Fibroblast of upper back skin (primary cell): Measurements from ENCODE around the gene CCDC50.

Experiments
- DNase-seq: peaks from one replicate; pipeline ENCODE4 v3.0.0-alpha.2; 2013

The CCDC50 gene

GRCh38 chr3:191350396-191351090, 21.3 kb downstream of the CCDC50 start:
- no peak for DNase-seq

- DNase-seq = no peak
Observed at GRCh38 chr3:191352014-191352413, 22.8 kb downstream of the CCDC50 start.

DNA sequence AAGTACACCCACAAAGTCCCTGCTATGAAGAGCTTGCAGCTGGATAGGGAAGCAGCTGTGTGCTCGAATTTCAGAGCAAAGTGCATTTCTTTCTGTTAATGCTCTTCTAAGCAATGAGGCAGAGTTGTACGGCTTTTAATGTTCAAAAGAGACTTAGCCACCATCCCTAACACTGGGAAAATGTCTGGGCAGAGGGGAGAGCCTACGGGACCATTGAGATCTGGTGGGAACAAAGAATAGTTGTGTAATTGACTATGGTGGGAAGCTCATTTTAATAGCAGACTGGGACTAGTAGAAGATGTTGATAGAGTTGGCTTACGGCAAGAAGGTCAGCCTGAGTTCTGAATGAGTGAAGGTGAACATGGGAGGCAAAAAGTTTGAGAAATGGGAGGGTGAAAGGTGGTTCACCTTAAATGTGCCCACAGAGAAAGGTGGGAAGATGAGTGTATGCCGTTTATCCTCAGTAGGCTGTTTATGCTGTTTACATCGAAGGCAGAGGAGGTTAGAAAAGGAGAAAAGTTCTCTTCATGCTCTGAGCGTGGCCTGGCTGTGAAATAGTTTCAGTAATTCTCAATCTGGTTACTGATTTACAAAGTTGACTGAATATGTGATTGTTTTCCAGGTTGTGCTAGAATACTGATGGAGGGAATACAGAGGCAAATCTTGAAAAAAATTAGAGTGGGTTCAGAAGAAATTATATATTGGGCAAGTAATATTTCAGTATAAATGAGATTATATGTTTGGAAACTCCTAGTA, 24.0 kb downstream of the CCDC50 start:
- no peak for DNase-seq

GRCh38 chr3:191355406-191355805, 26.2 kb downstream of the CCDC50 start:
- no peak for DNase-seq

GRCh38 chr3:191356631-191357439, 27.6 kb downstream of the CCDC50 start:
- DNase-seq = peak; percentile 87

GRCh38 chr3:191357909-191358308, 28.7 kb downstream of the CCDC50 start:
- no peak for DNase-seq

DNA sequence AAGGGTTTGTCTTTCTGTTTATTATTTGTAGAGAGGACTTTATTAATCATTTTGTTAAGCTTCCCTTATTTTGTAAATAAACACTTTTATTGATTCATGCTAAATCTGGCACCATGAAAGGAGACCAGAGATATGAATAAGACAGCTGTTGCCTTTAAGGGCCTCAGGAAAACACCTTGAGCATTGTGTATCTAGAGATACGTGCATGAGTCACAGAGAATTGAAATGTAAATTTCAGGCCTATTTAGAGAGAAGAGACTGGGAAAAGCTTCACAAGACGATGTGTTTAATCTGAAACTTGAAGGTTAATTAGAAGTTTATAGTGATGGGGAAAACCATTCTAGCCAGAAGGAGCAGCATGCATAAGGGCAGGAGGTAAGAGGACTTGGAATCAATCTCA, 29.7 kb downstream of the CCDC50 start:
- DNase-seq = no peak

GRCh38 chr3:191360620-191361019, 31.4 kb downstream of the CCDC50 start:
- DNase-seq = no peak

GRCh38 chr3:191361456-191361855, 32.3 kb downstream of the CCDC50 start:
- DNase-seq = no peak

DNA sequence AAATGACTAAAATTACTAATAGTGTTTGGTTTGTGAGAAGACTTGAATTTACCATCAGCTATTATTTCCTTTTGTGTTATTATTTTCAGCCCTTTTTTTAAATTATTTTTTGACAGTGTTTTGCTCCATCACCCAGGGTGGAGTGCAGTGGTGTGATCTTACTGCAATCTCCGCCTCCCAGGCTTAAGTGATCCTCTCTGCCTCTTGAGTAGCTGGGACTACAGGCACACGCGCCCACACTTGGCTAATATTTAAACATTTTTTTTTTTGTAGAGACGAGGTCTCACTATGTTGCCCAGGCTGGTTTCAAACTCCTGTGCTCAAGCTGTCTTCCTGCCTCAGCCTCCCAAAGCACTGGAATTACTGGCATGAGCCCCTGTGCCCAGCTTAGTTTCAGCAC, 32.8 kb downstream of the CCDC50 start:
- no peak for DNase-seq

DNA sequence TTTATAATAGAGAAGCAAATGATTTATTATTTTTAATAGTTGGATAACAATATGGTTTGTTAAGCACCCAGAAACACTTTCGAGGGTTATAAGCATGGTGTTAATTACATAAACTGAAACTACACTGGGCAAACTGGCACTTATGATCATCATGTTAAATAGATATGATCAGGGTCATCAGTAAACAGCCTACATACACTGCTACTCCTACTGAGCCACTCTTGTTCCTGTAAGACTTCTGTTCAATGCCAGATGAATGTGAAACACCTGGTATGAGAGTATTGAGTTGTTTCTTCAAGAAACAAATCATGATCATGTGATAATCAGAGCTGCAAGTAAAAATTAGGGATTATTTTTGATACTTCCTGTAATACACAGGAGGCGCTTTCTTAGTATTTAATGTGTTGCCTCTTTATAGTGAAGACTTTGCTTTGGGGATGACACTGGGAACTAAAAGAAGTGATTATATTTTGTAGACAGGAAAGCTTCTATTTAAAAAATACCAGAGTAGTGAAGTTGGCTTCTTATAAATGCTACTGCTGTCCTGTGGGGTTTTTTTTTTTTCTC, 33.4 kb downstream of the CCDC50 start:
- DNase-seq = no peak

- no peak for DNase-seq
Observed at GRCh38 chr3:191363221-191363620, 34.0 kb downstream of the CCDC50 start.

DNA sequence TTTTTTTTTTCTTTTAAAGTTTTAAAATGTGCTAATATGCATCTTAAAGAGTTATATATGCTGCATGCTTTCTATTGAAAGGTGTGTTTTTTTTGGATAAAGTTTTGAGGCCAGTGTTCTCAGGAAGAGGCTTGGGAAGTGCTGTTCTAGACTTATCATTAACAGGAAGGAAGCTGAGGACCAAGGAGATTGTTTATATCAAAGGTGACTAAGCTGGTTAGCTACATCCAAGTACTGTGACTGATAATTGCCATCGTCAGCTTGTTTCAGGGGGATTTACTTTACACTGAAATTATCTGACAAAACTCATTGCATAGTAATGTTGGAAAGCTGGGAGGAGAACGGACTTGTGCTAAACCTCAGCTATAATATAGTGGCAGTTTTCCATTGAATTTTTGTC, 37.5 kb downstream of the CCDC50 start:
- no peak for DNase-seq

GRCh38 chr3:191368755-191369615, 39.8 kb downstream of the CCDC50 start:
- no peak for DNase-seq

- DNase-seq = peak; percentile 71
Observed at GRCh38 chr3:191369616-191370010, 40.4 kb downstream of the CCDC50 start.

GRCh38 chr3:191372122-191372521, 42.9 kb downstream of the CCDC50 start:
- DNase-seq = no peak

GRCh38 chr3:191373327-191373726, 44.1 kb downstream of the CCDC50 start:
- DNase-seq = no peak

- DNase-seq = peak; percentile 49
Observed at GRCh38 chr3:191376516-191377141, 47.4 kb downstream of the CCDC50 start.

DNA sequence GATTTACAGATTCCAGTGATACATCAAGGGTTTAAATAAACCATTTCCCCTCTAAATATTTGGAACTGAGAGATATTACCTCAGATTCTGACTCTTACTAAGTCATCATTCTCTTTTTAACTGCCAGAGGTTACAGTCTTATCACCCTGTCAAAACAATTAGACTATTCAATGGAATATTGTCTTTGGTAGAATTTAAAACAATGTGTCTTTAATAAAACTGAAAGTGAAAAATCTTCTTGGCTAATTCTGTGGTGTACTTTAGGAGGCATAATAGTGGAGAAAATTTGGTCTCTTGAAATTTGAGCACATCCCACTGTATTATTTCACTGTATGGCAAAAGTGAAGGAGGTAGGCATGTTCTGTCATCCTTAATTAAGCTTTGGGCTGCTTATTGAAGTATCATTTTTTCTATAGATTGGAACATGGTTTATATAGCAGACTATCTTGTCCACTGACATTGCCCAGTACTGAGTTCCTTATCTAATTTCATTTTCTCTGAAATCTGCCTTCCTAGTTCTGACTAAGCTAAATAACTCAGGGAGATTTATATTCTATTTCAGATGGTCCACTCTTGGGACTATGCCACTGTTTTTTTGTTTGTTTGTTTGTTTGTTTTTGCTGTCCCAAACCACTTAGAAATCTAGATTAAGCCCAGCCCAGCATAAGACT, 49.1 kb downstream of the CCDC50 start:
- DNase-seq = no peak

DNA sequence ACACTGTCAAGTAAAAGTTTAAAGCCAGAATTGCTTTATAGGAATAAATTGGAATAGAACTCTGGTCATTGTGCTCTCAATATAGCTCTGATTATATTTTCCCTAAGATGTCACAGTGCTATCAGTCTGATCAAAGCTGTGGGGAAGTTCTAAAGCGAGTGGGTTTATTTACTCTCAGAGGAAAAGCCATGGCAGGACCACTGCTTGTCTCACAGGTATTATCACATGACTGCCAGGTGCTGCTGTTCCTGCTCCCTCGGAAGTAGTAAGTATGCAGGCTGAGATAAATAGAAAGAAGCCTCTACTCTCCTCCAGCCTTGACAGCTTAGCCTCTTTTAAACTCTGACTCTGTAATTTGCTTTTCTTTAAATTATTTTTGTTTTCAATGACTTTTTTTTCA, 50.3 kb downstream of the CCDC50 start:
- DNase-seq = no peak

DNA sequence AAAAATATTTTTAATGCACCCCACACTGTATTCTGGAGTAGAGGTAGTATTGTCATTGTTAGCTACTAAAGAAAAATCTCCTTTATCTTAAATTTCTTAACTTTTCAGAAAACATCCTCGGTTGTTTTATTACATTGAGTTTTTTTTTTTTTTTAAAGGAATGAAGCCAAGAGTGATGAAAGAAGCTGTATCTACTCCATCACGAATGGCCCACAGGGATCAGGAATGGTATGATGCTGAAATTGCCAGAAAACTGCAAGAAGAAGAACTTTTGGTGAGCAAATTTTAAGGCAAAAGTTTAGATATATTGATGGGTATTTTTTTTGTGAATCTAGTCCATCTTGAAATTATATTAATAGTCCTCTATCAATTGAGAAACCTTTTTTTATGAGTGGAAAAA, 50.8 kb downstream of the CCDC50 start:
- DNase-seq = peak; percentile 13
